ENCODE measurements around the gene BIRC5.
A peak's percentile ranks its signal among the peaks of the same experiment; 100 is the strongest.
"Not testable (repeated sequence)": the region's sequence is repeated elsewhere in the genome, so short reads cannot be mapped to it uniquely, and the experiment has no call there.

BIRC5 gene

DNA sequence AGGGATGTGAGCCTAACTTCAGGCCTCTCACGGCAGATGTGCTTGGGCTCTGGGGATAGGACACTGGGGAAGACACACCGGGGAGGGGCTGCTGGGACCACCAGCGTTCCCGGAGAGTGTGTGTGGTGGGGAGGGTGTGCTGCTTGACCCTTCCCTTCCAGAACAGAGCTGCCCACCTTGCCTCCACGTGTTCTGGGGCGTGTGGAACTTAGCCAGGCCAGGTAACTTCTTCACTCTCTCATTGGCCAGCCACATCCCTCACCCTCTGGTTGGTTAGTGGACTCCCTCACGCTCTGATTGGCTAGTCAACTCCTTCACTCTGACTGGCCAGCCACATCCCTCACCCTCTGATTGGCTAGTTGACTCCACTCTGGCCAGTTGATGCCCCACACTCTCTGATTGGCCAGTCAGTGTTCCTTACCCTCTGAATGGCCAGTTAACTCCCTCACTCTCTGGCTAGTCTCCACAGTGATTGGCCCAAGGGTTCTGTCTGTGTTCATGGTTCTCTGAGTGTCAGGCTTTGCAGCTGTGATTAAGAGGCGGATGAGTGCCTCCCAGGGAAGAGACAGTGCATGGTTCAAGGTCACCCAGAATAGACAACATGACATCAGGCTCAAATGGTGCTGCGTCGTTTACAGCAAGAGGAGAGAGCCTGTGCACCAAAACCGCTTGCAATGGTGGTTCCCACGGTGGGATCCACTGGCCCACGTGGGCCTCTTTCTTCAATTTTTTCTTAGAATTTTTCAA is 27.4 kb downstream of the BIRC5 start:
- no peak for DNase-seq

DNA sequence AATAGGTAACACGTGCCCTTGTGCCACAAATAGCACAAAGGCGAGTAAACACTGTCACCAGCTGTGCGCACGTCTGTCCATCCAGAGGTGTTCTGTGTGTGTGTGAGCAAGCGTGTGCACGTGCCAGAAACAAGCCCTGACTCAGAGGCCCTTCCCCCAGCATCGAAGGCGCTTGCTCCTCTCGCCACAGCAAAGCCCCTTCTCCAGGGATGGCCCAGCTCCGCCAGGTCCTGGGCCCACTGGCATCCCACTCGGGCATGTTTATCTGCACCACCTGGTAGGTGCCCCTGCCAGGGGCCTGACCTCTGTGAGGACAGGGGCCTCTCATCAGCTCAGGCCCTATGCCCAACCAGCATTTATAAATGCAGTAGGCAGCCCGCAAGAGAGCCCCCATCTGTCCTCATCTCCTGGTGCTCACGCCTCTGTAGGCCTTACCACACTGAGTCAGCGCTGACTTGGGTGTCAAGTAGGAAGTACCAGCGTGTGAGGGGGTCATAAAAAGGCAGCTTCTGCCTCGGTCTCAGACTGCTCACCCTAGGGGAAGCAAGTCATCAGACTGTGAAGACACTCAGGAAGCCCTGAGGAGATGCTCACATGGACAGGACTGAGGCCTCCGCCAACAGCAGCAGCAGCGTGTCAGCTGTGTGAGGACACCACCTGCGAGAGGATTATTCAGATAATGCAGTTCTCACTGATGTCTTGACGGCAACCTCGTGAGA is 28.1 kb downstream of the BIRC5 start:
- peak in 1 of 2 donors; percentile 45 for DNase-seq

DNA sequence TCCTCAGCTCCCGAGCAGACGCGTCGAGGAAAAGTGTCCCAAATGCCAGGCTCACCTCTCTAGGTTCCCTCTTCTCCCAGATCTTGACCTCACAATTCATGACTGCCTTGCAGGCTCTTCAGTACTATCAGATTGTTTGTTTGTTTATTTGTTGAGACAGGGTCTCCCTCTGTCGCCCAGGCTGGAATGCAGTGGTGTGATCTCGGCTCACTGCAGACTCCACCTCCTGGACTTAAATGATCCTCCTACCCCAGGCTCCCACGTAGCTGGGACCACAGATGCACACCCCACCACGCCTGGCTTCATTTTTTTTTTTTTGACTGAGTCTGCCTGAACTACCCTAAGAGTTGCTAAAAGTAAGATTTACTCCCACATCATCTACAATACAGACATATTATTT is 33.3 kb downstream of the BIRC5 start:
- no peak for DNase-seq

DNA sequence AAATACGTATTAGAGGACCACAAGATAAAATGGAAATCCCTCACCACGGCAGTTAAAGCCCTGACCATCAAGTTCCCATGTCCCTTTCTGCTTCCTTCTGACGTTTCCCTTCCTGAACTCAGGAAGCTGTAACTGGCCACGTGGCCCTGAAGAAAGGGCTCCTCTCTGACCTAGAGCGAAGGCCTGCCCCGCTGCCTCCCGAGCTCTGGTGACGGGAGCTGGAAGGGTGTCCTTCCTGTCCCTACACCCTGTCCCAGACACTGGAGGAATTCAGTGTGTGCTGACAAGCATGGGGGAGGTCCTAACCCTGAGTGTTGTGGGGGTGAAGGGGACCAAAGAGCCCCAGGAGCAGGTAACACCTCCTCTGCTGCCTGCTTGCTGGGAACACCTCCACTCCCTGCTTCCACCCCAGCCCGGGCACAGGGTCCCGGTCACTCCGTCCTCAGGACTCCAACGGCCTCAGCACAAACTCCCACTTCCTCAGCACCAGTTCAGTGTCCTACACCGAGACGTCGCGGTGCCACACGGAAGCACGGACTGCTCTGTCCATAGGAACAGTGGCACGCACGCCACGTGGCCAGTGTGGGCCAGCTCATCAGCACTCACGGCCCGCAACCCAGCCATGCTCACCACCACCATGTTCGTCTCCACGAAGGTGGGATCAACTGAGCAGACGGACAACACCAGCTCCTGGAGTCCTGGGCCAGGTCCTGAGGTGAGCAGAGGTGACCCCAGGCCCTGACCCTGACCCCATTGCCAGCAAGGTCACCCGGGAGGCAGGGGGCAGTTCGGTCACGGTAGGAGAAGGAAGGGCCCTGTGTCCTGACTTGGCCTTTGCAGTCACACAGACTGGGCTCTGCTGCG is 34.2 kb downstream of the BIRC5 start:
- no peak for DNase-seq

DNA sequence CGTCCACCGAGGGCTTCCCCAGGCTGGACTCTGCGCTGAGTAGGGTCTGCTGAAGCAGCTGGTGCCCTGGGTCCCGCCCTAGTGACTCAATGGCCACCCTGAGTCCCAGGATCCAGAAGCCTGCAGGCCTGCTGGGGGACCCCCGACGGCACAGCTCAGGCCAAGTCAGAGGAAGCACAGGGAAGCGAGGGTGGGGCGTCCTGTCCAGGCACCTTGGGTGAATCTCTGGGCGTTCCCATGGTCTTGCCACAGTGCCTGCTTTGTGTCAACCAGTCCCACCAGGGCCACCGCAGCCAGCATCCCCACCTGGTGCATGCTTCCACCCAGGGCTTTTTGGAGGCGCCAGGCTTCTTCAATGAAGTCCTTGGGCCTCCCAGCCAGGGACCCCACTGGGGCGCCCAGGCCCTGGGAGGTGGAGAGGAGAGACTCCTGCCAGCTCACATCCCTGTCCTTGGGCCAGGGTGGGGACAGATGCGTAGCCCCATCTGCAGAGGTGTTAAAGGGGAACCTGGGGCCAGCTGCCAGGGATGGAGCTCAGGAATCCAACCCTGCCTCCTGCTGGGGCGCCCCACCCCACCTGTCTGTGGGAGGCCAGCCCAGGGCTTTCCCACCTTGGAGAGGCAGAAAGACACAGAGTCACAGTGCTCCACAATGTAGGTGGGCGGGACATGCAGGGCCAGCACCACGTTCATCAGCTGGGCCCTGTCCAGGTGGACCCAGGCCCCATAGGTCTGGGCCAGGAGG is 35.2 kb downstream of the BIRC5 start:
- DNase-seq = no peak

DNA sequence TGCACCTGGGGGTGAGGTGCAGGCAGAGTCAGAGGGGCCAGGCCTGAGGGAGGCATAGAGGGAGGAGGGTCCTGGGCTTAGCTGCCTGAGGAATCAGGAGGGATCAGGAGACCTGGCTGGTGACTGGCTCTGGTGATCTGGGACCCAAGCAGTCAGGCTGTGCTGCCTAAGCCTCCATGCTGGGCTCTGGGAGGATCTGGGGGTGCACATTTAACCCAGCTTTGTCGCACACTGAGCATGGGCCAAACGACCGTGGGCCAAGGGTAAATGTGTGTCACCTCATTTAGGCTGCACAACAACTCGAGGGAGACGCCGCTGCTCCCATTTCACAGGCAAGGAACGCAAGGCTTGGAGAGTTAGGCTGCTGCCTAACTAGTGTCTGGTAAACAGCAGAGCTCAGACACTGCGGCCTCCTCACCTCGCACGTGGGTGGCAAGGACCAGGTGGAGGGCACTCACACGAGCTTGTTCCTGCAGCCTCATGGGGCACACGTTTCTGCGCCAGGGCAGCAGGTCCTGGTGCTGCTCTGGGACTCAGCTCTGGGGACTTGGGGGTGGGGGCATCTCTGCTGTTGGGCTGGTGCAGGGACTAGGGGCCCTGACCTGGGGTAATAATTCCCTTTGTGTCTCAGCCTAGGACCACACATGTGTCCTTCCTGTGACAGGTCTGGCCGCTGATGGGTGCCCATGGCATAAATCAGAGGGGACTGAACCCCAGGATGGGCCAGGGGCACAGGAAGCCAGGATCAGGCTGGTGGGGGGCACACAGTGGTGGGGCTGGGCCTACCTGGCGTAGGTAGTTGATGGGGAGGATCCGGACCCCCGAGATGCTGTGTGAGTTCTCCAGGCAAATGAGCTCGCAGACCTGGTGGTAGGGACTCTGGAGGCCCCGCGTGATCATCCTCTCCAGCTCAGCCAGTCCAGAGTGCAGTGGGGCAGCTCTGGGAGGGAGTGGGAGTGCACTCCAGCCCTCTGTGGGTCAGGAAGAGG is 36.1 kb downstream of the BIRC5 start:
- DNase-seq = no peak

DNA sequence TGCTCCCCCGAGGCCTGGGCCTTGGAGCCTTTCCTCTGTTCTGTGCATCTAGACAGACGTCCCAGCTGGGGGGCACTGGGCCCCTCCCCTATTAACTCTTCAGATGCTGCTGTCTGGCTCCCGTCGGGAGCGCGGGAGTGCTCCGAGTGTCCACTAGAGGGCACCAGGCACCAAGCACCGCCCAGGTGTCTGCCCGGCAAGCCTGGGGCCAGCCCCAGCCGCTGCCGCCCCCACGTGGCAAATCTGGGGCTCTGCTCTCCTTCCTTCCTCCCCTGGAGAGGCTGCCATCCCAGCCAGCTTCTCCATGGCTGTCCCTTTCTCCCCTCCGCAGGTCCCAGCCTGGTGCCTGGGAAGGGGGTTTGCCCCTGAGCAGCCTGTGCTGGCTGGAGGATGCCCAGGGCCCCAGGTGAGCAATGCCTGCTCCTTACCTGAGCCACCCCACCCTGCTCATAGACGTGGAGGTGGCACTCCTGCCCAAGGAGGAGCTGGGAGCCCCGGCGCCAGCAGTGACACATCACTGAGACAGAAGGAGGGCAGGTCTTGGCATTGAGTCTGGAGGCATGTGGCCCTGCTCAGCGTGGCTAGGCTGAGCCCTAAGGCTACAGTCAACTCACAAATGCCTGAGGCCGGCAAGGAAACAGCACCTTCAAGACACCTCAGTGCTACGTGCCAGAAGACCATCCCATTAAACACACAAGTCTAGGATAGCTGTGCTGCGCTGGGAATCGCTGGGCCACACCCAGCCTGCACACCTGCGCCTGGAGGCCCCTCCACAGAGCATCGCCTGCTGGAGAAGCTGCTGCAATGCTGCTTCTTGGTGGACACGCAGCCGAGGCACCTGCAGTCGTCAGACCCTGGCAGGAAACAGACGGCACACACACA is 37.1 kb downstream of the BIRC5 start:
- peak; percentile 85 to 88 for DNase-seq

DNA sequence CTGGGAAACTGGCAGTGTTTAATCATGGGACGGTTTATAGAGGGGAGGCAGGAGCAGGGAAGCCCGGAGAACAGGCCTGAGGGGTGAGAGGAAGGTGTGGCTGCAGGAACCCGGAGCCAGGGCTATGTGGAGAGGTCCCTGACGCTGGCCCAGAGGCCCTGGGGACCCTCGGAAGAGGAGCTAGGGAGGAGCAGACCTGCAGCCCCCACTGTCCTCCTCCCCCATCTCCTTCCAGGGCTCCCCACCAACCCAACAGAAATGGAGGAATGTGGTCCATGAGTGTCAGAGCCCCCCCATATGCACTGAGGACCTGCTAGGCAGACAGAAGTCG is 37.7 kb downstream of the BIRC5 start:
- DNase-seq = no peak

DNA sequence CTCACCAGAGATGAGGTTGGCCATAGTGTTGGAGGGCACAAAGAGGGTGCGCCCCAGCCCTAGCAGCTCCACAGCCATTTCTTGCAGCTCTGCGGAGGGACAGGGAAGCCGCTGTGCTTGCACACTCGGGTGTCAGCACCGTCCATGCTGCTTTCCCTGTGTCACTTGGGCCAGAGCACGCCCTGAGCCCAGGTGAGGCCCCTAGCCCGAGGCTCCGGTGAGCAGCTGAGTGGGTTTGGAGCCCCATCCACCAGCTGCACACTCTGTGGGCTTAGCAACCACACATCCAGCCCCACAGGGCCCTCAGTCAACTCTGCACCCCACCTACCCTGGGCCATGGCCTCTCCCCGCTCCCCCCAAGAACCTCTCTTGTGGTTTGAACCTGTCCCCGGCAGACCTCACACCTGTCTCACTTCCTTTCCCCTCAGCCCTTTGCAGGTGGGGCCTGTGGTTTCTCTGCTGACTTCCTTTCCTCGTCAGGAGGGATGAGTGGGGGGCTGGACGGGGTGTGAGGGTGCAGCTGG is 38.1 kb downstream of the BIRC5 start:
- peak; percentile 84 to 89 for DNase-seq

DNA sequence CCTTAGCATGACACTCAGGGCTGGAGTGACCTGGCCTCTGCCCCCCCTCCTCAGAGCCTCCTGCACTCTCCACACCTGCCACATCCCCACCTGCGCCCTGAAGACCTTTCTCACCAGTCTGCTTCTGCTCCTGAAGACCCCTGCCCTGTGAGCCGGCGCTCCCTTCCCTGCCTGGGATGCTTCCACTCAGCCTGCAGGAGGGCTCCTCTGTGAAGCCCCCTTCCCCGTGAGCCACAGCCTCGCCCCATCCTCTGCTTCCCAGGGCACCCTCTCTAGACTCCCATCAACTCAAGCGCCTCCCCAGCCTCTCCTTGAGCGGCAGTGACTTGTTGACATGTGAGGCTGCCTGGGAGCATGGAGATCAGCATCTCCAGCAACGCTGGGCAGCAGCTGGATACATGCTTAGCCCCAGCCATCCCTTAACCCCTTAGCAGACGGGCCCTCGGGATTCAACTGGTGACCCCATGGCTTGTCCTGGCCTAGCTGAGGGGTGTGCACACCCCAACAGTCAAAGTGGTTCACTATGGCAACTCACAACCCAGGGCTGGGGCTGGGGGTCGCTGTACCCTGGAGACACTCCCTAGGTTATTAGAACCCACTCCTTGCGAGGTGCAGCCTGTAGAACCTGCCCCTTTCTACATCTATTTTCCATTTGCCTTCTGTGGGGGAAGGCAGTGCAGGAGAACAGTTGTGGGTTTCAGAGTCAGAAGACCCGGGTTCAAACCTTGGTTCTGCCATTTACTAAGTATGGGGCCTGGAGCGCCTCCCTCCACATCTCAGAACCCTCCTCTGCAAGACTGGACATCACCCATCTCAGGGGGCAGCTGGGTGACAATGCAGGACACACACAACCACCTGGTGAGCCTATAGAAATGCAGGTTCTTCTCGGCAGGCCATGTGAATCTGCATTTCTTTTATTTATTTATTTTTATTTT is 38.9 kb downstream of the BIRC5 start:
- no peak for DNase-seq

DNA sequence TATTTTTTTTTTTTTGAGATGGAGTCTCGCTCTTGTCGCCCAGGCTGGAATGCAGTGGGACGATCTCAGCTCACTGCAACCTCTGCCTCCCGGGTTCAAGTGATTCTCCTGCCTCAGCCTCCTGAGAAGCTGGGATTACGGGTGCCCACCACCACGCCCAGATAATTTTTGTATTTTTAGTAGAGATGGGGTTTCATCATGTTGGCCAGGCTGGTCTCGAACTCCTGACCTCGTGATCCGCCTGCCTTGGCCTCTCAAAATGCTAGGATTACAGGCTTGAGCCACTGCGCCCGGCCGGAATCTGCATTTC is 39.5 kb downstream of the BIRC5 start:
- DNase-seq = not testable (repeated sequence)

DNA sequence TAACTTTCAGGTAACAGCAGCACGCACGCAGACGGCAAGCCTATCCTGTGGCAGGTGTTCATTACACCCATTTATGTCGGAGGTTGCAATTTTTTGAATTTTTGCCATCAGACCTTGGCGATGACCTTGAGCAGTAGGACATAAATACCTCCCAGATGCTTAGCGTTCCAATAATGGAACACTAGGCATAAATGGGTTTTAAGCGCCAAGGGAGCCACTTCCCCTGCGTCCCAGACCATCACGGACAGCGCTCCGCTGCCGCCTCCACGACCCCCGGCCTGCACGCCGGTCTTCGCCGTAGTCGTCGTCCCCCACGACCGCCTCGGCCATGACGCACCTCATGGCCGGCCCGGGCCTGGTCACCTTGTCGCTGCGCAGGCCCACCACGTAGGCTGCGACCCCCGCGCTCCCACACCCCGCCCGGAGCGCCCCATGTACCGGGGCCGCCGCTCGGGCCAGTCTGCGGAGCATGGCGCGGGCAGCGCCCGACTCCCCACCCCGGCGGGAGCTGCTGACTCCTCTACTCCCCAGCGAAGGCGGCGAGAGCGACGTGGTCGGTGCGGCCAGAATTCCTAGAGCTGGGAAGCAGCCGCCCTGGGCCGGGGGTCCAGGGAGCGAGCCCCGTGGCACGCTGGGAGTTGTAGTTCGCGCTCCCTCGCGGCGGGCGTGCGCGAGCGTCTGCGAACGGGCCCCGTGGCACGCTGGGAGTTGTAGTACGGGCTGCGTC is 40.1 kb downstream of the BIRC5 start:
- DNase-seq = peak; percentile 81 to 84

DNA sequence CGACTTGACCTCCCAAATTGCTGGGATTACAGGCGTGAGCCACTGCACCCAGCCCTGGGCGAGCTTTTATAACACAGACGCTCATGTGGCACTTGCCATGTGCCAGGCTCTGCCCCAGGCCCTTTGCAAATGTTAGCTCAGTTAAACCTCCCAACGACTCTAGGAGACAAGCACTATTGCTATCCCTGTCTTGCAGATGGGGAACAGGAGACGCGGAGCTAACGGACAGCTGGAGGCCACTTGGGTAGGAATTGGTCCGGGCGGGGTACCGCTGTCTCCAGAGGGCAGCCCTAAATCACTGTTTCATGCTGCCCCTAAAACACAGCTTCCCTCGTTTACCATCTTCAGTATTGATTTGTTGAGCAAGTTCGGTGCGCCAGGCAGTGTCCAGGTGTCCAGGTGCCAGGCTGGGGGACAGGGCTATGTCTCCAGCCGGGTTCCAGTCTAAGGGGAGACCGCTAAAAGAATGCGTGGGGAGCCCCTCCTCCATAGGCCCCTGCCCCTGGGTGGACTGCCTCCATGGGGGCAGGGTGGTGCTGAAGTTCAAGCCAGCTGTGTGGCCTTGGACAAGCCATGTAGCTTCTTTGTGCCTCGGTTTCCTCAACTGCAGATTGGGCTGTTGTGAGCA is 41.1 kb downstream of the BIRC5 start:
- no peak for DNase-seq

DNA sequence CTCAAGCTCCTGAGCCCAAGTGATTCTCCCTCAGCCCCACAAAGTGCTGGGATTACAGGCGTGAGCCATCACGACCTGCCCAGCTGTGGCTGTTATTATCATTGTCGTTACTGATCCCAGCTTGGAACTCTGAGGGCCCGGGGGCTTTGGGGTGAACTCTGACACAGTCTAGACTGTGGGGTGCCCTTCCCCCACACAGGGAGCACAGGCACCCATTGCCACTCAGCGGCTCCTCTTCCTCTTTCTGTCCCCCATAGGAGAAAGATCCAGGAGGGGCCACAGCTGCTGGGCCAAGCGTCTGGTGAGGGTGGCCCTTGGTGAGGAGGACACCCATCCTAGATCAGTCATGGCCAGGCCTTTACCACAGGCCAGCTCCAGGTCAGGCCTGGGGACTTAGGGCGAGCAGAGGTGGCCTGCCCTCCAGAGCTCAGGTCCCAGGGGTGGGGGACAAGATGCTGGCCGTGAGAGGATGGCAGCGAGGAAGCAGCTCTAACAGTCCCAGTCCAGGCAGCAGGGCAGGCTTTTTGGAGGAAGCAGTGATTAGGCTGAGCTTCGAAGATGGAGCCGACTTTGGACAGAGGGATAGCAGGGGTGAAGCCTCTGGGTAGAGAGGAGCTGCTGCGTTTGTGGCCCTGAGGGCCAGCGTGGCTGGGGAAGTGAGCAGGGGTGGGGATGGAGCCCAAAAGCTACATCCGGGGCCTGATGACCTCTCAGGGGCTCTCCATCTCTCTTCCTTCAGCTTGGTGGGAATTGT is 42.1 kb downstream of the BIRC5 start:
- DNase-seq = no peak

DNA sequence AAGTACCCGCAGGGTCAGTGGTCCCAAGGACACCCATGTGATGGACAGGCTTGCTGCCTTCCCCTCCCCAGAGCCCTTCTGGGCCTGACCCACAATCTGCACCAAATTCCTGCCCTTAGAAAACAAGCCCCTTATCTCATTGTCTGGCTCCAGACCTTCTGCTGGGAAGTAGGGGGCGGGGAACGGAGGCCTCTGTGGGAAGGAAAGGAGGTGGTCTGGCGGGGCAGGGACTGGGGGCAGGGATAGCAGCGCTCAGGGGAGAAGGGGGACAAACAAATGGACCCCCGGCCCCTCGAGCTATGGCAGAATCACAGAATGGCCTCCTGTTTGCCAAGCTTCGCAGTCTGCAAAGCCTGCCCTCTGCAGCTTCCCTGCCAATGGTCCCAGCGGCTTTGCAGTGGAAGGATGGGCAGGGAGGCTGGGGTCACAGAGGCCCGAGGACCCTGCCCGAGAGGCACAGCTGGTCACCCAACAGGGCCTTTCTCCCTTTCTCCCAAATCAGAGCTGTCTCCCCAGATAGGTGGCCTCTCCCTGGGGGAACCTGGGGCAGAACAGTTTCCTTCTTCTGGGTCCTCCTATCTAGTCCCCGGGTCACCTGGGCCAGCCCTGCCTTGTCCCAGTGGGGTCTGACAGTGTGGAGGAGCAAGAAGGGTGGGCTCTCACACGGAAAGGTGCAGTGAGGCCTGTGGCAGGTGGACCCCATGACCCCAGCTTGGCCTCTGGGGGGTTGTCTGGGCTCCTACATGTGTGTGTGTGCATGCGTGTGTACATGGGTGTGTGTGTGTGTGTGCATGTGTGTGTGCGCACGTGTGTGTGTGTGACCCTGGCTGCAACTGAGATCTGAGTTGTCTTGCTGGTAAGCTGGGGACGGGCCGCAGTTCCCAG is 42.9 kb downstream of the BIRC5 start:
- DNase-seq = no peak

DNA sequence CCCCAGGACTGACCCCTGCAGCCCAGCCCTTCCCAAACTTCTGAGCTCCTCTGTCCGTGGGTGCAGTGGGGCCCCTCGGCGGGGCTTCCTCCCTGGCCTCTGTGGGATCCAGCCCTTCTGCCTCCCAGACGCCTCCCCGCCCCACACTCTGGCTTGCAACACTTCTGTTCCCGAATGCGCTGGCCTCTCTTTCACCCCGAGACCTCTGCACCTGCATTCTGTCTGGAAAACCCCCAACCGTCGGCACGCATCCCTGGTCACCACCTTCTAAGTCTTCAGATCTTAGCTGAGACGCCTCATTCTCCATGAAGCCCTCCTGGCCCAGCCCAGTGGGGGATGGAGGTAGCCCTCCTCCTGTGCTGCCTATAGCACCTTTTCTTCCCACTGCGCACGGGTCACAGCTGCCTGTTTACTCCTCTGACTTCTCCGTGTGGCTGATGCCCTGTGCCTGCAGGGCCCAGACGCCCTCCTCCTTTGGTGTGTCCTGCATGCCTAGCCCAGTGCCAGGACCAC is 43.8 kb downstream of the BIRC5 start:
- peak; percentile 47 to 60 for DNase-seq

All from CD4-positive, alpha-beta T cell treated with Interferon alpha-2 for 1 hour (primary cell).